ENCODE data around the gene MAST4. TPM values are rescaled to one million over a fixed set of nuclear protein-coding genes. Genes with fewer than 3 reads are reported as not detected.
A peak's percentile ranks its signal among the peaks of the same experiment; 100 is the strongest.

MAST4 gene
- polyA plus RNA-seq, 12 donors, result 9.6 to 89.4 (median 14.1) TPM

DNA sequence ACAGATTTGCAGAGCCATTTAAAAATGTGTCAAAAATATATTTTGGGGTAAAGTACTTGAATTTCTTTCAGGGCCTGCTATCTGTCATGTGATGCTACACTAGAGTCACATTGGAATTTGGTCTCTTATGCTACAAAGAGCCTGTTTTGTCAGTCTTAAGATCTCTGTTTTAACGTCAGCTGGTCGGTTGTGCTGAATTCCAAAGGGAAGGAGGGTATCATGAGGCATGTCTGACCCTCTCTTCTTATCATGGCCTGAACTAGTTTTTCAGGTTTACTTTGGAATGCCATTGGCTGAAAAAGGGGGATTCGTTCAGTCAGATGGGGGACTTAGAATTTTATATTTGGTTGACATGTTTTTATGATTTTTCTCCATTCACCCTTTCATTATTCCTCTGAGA, 309.8 kb downstream of the MAST4 start:
- no peak for DNase-seq

DNA sequence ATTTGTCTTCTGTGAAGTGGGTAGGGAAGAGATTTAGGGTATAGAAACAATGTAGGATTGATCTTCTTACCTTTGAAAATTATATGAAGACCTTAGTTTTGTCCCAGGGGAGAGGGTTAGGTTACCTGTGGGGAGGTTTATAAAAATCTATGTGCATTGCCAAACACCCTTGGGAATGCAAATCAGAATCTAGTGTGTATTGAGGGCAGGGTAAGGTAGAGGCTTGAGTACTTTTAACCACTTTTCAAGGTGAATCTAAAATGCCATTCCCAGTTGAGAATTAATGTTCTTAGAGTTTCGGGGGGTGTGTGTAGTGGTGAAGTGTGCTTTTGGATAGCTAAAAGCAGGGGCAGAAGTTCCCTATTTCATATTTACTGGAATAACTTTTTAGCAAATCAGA, 312.0 kb downstream of the MAST4 start:
- no peak for DNase-seq

DNA sequence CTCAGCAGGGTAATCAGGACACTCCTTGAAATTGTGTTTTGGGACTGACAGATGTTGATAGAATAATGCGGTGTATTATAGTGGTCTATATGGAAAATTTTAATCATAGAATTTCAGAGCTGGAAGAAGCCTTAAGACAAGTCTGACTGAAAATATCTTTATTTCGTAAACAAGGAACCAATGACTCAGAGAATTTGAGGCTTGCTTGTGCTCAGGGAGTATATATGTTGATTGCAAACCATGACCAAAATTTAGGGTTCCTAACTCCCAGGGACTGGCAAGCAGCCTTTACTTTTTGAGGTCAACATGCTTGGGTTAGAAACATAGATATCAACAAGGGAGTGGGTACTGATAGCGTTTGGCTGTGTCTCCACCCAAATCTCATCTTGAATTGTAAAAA, 313.2 kb downstream of the MAST4 start:
- DNase-seq, result no peak

DNA sequence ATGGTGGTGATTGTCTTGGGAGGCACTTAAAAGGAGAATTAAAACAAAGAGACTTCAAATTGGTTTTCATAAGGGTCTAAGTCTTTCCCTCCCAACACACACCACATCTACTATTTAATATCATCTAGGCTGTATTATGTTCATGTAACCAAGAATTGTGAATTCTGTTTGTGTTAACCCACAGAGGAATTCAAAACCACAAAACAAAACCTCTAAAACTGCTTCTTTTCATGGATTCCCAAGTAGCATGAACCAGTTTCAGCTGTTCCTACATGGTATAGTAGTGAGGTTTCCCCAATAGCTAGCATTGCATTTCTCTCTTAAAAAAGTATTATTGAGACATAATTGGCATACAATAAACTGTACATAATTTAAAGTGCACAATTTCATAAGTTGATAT, 316.6 kb downstream of the MAST4 start:
- DNase-seq, result no peak

GRCh38 chr5:66915531-66915930, 319.3 kb downstream of the MAST4 start:
- DNase-seq, result no peak

DNA sequence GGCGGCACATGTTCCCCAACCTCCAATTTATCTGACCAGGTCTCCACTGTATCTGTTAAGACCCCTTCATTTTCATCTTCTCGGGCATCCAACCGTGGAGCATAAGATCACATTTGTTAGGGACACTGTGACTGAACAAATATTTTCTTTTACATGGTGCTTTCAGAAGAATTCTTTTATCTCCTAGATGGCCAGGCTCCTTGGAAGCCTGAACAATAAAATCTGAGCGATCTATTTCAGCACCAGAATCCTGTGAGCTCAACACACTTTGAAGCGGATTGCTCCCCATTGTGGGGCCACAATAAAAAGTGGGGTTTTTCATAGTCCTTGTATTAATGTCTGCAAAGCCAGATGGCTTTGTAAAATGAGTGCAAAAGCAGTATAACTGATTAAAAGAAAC, 326.7 kb downstream of the MAST4 start:
- no peak for DNase-seq

GRCh38 chr5:66923457-66923856, 327.3 kb downstream of the MAST4 start:
- DNase-seq, result no peak

DNA sequence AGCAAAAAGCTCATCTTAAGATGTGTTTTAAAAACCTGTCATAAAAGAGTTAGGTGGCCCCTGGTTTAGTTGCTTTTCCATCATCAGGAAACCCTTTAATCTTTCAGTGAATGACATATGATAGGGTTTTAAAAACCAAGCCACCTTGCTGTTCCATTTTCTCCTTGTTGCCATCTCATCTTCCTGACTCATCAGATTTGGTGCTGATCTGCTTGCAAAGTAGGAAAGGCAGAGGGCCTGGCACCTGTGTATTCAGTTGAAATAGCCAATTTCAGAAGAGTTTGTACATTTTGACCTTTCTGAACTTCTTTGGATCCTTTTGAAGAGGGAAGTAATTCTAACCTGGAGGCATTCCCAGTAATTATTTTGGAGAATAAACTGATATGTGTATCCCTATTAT, 327.7 kb downstream of the MAST4 start:
- no peak for DNase-seq

- DNase-seq, result no peak
Measured at GRCh38 chr5:66927140-66927539, 330.9 kb downstream of the MAST4 start.

DNA sequence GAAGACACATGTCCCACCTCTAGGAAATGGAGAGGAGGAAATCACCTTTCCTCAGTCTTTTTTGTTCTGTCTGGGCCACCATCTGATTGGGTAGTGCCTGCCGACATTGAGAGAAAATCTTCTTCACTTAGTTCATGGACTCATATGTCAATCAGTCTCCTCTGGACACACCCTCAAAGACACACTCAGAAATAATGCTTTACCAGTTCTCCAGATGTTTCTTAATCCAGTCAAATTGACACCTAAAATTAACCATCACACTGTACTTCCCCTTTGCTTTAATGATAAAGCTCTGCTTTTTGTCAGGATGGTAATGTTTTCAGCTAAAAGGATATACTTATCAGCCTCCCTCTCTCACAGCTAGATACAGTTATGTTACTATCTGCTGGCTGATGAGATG, 333.1 kb downstream of the MAST4 start:
- DNase-seq, result no peak

DNA sequence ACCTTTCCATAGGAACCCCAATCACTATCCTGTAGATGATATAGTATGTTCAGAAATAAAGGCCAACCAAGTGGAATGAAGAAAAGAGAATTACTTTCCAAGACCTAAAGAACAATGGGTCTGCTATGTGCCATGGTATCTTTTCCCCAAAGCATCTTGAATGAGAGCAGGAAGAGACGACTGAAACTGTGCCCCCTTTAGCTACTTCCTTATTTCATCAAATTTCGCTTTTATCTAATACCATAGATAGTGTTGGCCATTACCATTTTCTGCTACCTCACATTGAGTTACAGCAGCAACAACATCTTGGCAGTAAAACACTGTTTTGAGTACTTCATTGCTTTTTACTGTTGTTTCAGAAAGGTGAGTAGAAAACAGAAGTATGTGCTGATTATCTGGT, 333.8 kb downstream of the MAST4 start:
- DNase-seq, result no peak

DNA sequence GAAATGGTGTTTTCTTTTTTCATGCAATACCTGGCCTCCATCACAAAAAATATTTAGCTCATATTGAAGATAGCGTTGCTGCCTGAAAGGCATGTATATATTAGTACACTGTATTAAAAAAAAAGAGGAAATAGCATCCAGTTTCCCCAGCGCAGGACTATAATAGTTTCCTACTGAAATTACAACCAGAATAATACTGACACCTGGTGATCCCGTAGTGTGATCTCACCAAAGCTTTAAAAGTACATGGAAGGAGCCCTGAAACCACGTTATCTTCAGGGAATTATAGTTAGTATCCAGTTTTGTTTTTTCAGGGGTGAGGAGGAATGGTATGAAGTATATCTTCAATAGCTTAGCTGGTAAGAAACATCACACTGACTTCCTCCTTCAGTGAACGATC, 335.5 kb downstream of the MAST4 start:
- DNase-seq, result no peak

- no peak for DNase-seq
Measured at GRCh38 chr5:66932457-66932856, 336.3 kb downstream of the MAST4 start.

- DNase-seq, result no peak
Measured at GRCh38 chr5:66933066-66933465, 336.9 kb downstream of the MAST4 start.

GRCh38 chr5:66939094-66939493, 342.9 kb downstream of the MAST4 start:
- DNase-seq, result no peak

GRCh38 chr5:66945389-66946349, 349.5 kb downstream of the MAST4 start:
- no peak for DNase-seq

DNA sequence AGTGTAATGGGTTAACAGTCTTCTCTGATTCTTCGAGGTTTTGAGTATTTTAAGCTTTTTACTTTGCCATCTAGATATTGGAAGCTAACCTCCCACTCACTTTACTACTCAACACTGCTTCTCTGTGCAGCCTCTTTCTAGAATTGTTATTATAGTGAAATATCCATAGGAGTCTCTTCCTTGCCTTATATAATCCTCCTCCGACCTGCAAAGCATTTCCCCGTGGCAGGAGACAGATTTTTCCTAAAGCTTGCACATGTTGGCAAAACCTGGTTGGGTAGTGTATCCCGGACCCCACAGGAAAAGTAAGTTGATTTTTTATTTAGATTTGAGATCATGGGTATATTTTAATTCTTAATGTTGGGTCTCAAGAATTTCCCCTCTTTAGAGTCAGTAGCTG, 351.3 kb downstream of the MAST4 start:
- DNase-seq, result no peak

GRCh38 chr5:66949066-66949465, 352.9 kb downstream of the MAST4 start:
- DNase-seq, result no peak

DNA sequence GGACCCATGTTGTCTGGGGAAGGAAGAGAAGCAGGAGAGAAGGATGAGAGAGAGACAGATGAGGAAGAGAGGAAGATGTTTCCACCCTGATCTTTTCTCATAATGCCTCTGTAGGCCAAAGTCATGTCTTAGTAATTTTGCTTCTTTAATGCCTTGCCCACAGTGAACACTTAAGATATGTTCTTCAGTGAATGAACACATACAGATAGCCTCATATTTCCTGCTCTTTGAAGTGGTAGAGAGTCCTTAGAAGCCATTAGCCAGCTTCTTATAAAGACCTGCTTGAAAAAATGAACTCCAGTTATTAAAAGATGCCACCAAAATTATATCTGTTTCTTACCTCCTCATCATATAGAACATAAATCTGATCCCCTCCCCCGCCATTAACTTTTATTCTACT, 356.0 kb downstream of the MAST4 start:
- no peak for DNase-seq

- no peak for DNase-seq
Measured at GRCh38 chr5:66956439-66956838, 360.2 kb downstream of the MAST4 start.

- DNase-seq, result peak; percentile 72
Measured at GRCh38 chr5:66958201-66958979, 362.2 kb downstream of the MAST4 start.

DNA sequence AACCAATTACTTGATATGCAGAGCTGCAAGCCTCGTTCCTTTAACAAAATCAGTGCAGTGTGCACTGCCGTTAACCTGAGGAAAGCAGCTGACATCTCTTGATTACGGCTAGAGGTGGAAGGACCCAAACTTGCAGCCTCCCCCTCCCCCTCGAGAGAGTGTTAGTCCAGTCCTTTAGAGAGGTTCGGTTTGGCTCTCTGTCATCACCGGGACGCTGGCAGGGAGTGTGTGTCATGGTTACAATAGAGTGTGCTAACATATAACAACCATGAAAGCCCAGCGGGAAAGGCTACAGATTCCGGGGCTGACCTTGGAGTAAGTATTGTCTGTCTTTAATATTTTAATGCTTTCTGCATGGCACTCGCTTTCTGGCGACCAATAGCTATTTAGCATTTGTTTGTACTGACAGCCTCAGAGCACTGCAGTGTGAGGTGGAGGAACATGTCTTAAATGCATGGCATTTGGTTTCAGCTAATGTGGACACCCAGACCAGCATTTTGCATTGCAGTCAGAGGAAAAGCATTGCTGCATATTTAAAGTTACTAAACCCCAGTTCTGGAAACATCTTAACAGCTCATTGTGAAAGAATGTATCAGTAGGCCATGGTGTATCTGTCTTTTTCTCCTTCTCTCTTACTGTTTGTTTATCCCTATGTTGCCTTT, 362.9 kb downstream of the MAST4 start:
- peak; percentile 48 for DNase-seq

DNA sequence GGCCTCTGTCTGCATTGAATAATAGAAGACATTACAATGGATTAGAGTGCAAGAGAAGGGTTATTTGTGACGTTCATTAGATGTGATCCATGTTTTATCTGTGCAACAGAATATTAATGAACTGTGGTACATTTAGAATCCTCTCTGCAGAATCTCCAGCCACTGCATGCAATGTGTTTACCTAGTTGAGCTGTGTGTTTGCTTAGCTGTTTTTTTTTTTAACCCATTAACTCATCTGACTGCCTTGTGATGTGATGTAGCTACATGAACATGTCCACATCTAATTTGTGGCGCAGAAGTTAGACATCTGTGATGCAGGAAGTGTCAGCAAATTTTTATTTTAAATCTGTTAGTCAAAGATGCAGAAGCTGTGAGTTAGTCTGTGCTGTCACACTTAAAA, 363.5 kb downstream of the MAST4 start:
- no peak for DNase-seq

All from muscle of arm (tissue), 12 donors.